HG03342 (cell line): ENCODE results near the gene TMEM156.
A peak's percentile ranks its signal among the peaks of the same experiment; 100 is the strongest.

Experiments used
- ATAC-seq: cut with Tn5 transposase; IDR thresholded peaks from one replicate; pipeline ENCODE4 v1.9.1; 2021; ENCODE audit warnings: mild to moderate bottlenecking, moderate library complexity; ENCODE audit not compliant: unreplicated experiment

The TMEM156 gene, protein sequence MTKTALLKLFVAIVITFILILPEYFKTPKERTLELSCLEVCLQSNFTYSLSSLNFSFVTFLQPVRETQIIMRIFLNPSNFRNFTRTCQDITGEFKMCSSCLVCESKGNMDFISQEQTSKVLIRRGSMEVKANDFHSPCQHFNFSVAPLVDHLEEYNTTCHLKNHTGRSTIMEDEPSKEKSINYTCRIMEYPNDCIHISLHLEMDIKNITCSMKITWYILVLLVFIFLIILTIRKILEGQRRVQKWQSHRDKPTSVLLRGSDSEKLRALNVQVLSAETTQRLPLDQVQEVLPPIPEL

DNA sequence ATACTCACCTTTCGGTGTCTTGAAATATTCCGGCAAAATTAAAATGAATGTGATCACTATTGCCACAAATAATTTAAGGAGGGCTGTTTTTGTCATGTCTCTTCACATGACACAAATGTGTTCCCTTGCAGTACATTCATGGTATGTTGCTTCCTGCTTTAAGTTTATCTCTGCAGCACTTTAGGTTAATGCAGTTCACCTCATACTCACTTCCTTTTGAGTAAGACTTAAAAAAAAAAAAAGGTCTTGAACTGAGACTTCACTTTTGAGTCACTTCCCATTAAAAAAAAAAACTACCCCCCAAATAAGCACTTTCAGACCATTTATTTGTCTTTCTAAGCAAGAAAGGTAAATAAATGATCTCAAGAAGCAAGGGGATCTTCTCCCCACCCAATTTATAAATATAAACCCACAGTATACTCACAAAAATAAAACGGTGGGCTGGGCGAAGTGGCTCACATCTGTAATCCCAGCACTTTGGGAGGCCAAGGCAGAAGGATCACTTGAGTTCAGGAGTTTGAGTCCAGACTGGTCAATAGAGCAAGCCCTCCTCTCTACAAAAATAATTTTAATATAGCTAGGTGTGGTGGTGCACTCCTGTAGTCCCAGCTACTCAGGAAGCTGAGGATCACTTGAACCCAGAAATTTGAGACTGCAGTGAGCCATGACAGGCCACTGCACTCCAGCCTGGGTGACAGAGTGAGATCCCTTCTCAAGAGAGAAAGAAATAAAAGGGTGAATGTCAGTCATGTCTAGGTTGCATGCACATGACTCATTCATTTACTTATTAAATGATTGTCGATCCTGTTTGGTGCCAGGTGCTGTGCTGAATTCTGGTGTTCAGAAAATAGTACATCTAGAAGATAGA lies at the start of gene TMEM156:
TSS of gene TMEM156 (minus strand) at position 192 of the 868 bp plus-strand sequence. CDS start at position 96, 96 bp downstream.
- peak; percentile 59 for ATAC-seq

- no peak for ATAC-seq
These were observed 46.6 kb upstream of the TMEM156 start for GRCh38 chr4:39078829-39079228.

DNA sequence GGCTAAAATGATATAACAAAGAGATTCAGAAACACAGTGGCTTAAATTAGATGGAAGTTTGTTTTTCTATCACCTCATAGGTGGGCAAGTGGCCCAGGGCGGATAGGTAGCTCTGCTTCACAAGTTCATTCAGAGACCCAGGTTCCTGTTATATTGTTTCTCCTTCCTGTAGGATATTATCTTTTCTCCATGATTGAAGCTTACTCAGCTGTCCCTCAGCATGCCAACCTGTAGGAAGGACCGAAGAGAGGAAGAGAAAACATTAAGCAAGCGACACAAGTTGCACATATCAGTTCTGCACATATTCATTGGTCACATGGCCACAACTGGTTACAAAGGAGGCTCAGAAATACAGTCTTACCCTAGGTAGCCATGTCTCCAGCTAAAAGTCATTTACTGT lies 36.7 kb upstream of the TMEM156 start:
- ATAC-seq = no peak

- no peak for ATAC-seq
These were observed 35.2 kb upstream of the TMEM156 start for GRCh38 chr4:39067451-39067850.

DNA sequence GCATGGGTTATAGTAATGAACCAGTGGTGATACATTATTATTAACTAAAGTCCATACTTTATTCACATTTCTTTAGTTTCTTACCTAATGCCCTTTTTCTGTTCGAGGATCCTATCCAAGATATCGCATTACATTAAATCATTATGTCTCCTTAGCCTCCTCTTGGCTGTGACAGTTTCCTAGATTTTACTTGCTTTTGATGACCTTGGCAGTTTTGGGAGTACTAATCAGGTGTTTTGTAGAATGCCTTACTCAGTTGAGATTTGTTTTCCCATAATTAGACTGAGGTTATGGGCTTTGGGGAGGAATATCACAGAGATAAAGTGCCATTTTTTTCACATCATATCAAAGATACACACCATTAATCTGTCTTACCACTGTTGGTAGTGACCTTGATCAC lies 34.8 kb upstream of the TMEM156 start:
- no peak for ATAC-seq

DNA sequence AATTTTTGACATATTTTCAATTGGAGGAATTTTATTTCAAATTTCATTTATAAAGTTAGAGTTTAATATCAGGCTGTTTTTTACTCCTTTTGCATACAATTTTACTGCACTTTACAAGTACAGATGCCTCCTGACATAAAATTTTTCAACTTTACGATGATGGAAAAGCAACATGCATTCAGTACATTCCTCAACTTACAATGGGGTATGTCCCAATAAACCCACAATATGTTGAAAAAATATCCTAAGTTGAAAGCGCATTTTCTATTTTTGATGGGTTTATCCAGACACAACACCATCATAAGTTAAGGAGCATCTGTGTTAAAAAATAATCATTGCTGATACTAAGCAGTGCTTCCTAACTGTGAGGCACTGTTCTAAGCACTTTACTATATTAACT lies 34.2 kb upstream of the TMEM156 start:
- no peak for ATAC-seq

- no peak for ATAC-seq
These were observed 31.2 kb upstream of the TMEM156 start for GRCh38 chr4:39063430-39063829.

- no peak for ATAC-seq
These were observed 30.5 kb upstream of the TMEM156 start for GRCh38 chr4:39062770-39063097.

DNA sequence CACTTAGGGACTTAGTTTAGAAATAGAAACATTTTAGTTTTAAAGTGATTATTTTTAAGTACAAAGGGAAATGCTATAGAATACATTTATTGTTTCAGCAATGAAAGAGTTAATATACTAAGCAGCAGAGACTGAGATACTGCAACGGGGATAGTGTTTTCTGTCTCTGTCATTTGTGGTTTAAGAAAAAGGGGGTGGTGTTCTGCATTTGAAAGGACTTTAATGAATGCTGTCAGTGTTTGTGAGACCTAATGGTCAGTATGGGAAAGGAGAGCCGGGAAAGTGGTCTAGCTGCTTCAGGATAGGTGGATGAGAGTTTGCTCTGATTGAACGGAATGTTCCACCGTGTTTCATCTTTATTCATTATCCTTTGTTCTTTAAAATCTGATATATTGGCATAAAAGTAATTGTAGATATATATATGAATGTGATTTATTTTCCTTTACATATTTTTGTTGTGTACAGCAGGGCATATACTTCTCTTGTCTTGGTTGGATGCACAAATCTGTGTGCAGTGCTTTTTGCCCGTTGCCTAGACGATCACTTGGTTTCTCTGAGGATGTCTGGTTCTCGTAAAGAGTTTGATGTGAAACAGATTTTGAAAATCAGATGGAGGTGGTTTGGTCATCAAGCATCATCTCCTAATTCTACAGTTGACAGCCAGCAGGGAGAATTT lies 30.0 kb upstream of the TMEM156 start, which contains the start of gene KLHL5:
TSS of gene KLHL5 (plus strand) at position 139 of the 676 bp plus-strand sequence. CDS start at position 560, 421 bp downstream.
- ATAC-seq = no peak

- no peak for ATAC-seq
These were observed 29.2 kb upstream of the TMEM156 start for GRCh38 chr4:39061457-39061856.

DNA sequence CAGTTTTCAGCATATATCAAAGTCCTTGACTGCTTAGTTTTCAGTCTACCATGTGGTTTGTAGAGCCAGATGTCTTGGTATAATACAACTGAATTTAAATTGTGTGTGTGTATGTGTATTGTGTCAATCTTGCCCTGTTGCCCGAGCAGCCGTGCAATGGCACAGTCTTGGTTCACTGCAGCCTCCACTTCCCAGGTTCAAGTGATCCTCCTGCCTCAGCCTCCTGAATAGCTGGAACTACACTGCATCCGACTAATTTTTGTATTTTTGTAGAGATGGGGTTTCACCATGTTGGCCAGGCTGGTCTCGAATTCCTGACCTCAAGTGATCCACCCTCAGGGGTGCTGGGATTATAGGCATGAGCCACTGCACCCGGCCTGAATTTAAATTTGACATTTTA lies 23.8 kb upstream of the TMEM156 start:
- no peak for ATAC-seq

GRCh38 chr4:39054497-39054896 lies 22.3 kb upstream of the TMEM156 start:
- no peak for ATAC-seq

DNA sequence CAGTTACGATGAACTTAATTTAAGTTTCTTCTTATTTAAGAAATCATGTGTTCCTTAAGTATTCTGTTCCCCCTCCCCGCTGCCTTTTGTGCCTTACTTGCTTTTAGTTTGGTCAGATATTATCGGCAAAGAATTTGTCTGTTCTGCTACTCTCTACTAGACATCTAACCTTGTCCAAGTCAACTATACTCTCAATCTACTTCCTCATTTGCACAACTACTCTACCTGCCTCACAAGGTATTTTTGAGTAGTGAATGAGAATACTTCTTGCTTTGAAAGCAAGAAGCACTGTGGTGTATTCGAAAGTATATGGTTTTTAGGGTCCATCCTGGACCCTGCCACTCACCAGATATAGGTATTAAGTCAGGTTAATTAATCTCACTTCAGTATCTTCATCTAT lies 21.8 kb upstream of the TMEM156 start:
- no peak for ATAC-seq

DNA sequence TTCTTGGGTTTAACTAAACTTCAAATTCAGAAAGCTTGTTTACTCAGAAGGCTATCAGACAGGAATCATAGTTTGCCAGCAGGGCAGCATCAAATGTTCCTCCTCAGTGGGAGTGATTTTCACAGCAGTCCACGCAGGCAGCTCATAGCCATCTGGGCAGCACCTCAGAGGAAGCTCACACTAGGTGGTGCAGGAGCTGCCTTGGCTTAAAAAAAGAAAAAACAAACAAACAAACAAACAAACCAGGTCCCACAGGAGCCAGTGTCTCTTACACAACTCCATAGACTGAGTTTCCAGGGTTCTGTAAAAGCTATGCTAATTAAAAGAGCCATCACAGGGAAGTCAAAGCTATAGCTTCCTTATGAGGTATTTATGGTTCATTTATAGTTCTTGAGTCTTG lies 19.3 kb upstream of the TMEM156 start:
- no peak for ATAC-seq

GRCh38 chr4:39050590-39050989 lies 18.4 kb upstream of the TMEM156 start:
- no peak for ATAC-seq

DNA sequence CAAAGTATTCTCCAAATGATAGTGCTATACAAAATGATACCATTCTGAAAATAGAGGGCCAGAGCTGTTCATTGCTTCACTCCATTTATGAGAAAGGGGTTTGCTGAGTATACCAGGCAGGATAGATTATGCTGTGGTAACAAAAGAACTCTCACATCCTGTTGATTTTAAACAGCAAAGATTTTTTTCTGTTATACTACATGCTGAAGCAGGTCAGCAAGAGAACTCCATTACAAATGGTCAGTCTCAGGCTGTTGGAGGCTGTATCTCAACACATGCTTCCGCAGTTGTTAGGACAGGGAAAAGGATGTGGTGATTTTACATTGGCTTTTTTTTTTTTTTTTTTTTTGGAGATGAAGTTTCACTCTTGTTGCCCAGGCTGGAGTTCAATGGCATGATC lies 16.1 kb upstream of the TMEM156 start:
- ATAC-seq = no peak

- ATAC-seq = no peak
These were observed 15.5 kb upstream of the TMEM156 start for GRCh38 chr4:39047681-39048080.

DNA sequence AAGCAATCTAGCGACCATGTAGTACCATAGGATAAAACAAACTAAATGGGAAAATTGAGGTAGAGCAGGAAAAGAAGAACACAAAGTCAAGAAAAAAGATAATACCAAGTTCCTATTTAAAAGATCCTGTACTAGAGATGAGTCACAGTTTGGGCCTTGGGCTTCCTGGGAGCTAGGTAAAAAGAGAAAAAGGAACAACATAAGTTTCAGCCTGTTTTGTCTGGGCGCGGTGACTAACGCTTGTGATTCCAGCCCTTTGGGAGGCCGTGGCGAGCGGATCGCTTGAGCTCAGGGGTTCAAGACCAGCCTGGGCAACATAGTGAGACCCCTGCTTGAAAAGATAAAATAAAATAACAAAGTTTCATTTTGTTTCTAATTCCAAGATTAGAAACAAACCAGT lies 14.0 kb upstream of the TMEM156 start:
- ATAC-seq = no peak

GRCh38 chr4:39045827-39046221 lies 13.6 kb upstream of the TMEM156 start:
- ATAC-seq = no peak

- ATAC-seq = peak; percentile 31
These were observed 13.0 kb upstream of the TMEM156 start for GRCh38 chr4:39044956-39045826.
